ENCODE results near the gene KRT15. TPM values are rescaled to one million over a fixed set of nuclear protein-coding genes. Genes with fewer than 3 reads are reported as not detected.

Gene KRT15
- total and polyA plus RNA-seq, 2 of the 8 experiments (the other 6 are each of a cell fraction or from before 2014, with no cell fraction given) = 0.11 to 0.13 TPM

DNA sequence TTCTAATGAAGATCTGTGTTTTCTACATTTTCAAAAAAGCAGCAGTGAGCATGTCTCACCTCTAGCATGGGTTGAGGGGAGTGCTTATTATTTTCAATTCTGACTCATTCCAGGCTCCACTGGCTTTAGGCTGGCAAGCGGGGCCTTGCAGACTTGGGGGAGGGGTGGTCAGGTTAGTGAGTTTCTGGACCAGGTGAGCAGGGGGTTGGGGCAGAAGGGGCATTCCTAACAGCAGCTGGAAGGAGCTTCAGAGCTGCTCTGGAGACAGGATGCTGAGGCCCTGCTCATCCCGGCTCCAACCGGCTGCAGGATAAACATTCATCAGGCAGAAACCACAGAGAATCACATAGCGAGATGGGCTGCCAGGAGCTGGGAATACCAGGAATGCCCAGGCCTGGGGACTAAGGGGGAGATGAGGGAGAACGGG lies 19.9 kb upstream of the KRT15 start:
- Histone ChIP-seq H3K4me1 (replicated peaks in 1 of 4; ENCODE audit: control insufficient read depth in 3 of 4, insufficient read depth in 4 of 4, low read length in 3 of 4) (peaks cover 10 to 23% (median 16%) of the 10 kb centered on the region in 4 experiments), H2BK12ac (ENCODE audit: low read depth, low read length) (peak overlapping the region; percentile 71; the same call in 1 of the 2 replicates), H3K4ac (replicated peaks; ENCODE audit: insufficient read length, low read depth, low read length) (no peak overlapping the region), H3K18ac (ENCODE audit: extremely low read depth, low read length) (peak overlapping the region; percentile 71), H4K8ac (ENCODE audit: extremely low read depth, insufficient read depth, low read length) (no peak overlapping the region), H3K9ac (replicated peaks in 1 of 4; ENCODE audit: extremely low read depth in 1 of 4, low read depth in 3 of 4, low read length in 3 of 4) (0 out of 7 replicates have a peak overlapping the region, but pooled peaks of 1 of the 4 experiments have one; percentile 8), H2AFZ (ENCODE audit: low read length) (no peak overlapping the region), H4K20me1 (replicated peaks in 1 of 2; ENCODE audit: control insufficient read depth in 1 of 2, insufficient read depth in 2 of 2, low read length in 2 of 2) (no peaks in the 10 kb centered on the region), H3K9me3 (ENCODE audit: insufficient read depth in 2 of 2, low read depth in 1 of 2, low read length in 1 of 2) (no peaks in the 10 kb centered on the region), H3K23ac (ENCODE audit: insufficient read length) (no peak overlapping the region), H2BK20ac (ENCODE audit: low read length) (peak overlapping the region; percentile 93; the same call in 1 of the 2 replicates), H3K36me3 (ENCODE audit: control insufficient read depth in 2 of 4, insufficient read depth in 4 of 4, low read length in 3 of 4) (no peaks in the 10 kb centered on the region), H3K4me3 (ENCODE audit: extremely low read depth in 1 of 4, insufficient read depth in 2 of 4, low read depth in 3 of 4, low read length in 4 of 4) (no peak overlapping the region), H4K91ac (replicated peaks; ENCODE audit: insufficient read length, low read length) (no peak overlapping the region), H2BK5ac (ENCODE audit: low read depth, low read length) (peak overlapping the region; percentile 52; the same call in 1 of the 2 replicates), H3K56ac (replicated peaks; ENCODE audit: insufficient read length, low read depth, low read length) (no peak overlapping the region), H3K79me2 (ENCODE audit: control insufficient read depth in 1 of 2, insufficient read depth in 2 of 2, low read length in 2 of 2) (no peaks in the 10 kb centered on the region), H2BK15ac (ENCODE audit: low read length) (no peak overlapping the region), H3K23me2 (ENCODE audit: low read depth, low read length) (no peaks in the 10 kb centered on the region), H2AK5ac (ENCODE audit: low read depth, low read length) (no peak overlapping the region), H3K14ac (ENCODE audit: insufficient read length) (no peak overlapping the region), H3K4me2 (ENCODE audit: insufficient read depth in 1 of 2, low read depth in 2 of 2, low read length in 2 of 2) (0 out of 4 replicates have a peak overlapping the region, but pooled peaks of 1 of the 2 experiments have one; percentile 26), H3K79me1 (ENCODE audit: low read depth, low read length) (no peaks in the 10 kb centered on the region), H2BK120ac (replicated peaks; ENCODE audit: low read depth, low read length) (no peak overlapping the region), H3K27me3 (replicated peaks in 1 of 4; ENCODE audit: control insufficient read depth in 3 of 4, extremely low read depth in 1 of 4, insufficient read depth in 3 of 4, low read length in 3 of 4) (no peaks in the 10 kb centered on the region; a peak in 1 of 7 replicates), H3K27ac (ENCODE audit: low read depth, low read length) (no peak overlapping the region), H4K5ac (ENCODE audit: insufficient read length, low read depth, low read length) (no peak overlapping the region)
- ChIA-PET POLR2A (ENCODE audit: partially characterized antibody) (interaction anchor here (16.2 kb wide), 1 partner anchor 13 kb away, joined by 293 read pairs; the partner anchor contains the start of gene KRT19), CTCF (ENCODE audit: partially characterized antibody) (interaction anchor here (5.5 kb wide), 1 partner anchor 10 kb away, joined by 48 read pairs; no protein-coding TSS in a partner anchor)
- 0 out of 2 replicates have a peak, but pooled peaks have one; percentile 35 for TF ChIP-seq TCF12 (IDR thresholded peaks at IDR 0.05; ENCODE audit: low read depth, low read length)
- TF ChIP-seq HDAC6 (IDR thresholded peaks at IDR 0.05; ENCODE audit: low read depth, low read length) = no peak
- 0 out of 2 replicates have a peak, but pooled peaks have one; percentile 8 for TF ChIP-seq SP1 (IDR thresholded peaks at IDR 0.05; ENCODE audit: low read depth, low read length)
- no peak for TF ChIP-seq KDM1A (IDR thresholded peaks at IDR 0.05; ENCODE audit: borderline replicate concordance, low read length)
- TF ChIP-seq TEAD4 (IDR thresholded peaks at IDR 0.05; ENCODE audit: low read depth, low read length) = 0 out of 2 replicates have a peak, but pooled peaks have one; percentile 12
- TF ChIP-seq CBX5 (IDR thresholded peaks at IDR 0.05; ENCODE audit: low read depth, low read length) = no peak
- DNase-seq (ENCODE audit: low read depth in 1 of 2, low spot score in 2 of 2) (no peak), FAIRE-seq (no peak)
- WGBS, 2 experiments (ENCODE audit: extremely low coverage in 1 of 2, insufficient coverage in 1 of 2, insufficient read length in 1 of 2, insufficient replicate concordance in 2 of 2, low coverage in 1 of 2, low lambda C conversion rate in 2 of 2, missing lambda C conversion rate in 1 of 2) = 70% methylated on average over 5 of the region's 5 CpGs; no CpG with 5 or more reads in 1 of the 2 experiments
